Activated T-cell treated with anti-CD3 and anti-CD28 coated beads, Interleukin-2, amount 50 U/mL, for 48 hours (primary cell): ENCODE results near the gene RDH13.
"Not testable (repeated sequence)": the region's sequence is repeated elsewhere in the genome, so short reads cannot be mapped to it uniquely, and the experiment has no call there.

Source experiments
- DNase-seq, 2 experiments: peaks; one replicate each; pipeline ENCODE4 v3.0.0-alpha.2; 2020

The RDH13 gene

GRCh38 chr19:55075371-55075998 lies 12.5 kb upstream of the RDH13 start, which contains the start of gene EPS8L1:
Gene EPS8L1 (plus strand): TSS chr19:55075869. CDS start chr19:55076445, 576 bp downstream.
- no peak for DNase-seq

GRCh38 chr19:55071913-55072312 lies 9.0 kb upstream of the RDH13 start:
- no peak for DNase-seq

DNA sequence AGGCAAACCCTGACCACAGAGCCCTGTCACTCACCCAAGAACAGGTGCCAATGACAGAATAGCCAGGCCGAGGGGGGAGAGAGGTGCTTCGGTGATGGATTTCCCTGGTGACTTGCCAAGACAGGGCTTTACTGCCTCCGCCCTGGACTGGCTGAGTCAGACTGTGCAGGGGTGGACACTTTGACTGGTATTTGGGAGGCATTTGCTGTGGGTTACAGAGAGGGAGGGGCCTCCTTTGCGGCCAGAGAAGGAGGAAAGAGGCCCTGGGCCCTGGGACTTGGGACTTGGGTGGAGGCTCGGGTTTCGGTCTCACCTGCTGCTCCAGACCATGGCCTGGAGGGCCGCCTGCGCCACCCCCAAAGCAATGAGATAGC lies 8.2 kb upstream of the RDH13 start:
- peak in 1 of 2 experiments; percentile 44 for DNase-seq

GRCh38 chr19:55070466-55071128 lies 7.6 kb upstream of the RDH13 start:
- DNase-seq = no peak

GRCh38 chr19:55069865-55070197 lies 6.9 kb upstream of the RDH13 start:
- no peak for DNase-seq

GRCh38 chr19:55068950-55069864 lies 6.3 kb upstream of the RDH13 start:
- no peak for DNase-seq

DNA sequence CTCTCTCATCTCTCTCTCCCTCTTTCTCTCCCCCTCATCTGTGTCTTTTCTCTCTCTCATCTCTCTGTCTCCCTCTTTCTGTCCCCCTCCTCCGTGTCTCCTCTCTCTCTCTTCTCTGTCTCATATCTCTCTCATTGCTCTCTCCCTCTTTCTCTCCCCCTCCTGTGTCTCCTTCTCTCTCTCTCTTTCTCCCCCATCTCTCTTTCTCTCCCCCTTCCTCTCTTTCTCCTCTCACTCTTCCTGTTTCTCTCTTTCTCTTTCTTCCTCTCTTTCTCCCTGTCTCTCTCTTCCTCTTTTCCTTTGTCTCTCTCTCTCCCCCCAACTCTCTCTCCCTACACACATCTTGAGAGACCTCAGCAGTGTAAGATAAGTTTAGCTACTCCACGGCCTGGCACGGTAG lies 4.9 kb upstream of the RDH13 start:
- no peak for DNase-seq

DNA sequence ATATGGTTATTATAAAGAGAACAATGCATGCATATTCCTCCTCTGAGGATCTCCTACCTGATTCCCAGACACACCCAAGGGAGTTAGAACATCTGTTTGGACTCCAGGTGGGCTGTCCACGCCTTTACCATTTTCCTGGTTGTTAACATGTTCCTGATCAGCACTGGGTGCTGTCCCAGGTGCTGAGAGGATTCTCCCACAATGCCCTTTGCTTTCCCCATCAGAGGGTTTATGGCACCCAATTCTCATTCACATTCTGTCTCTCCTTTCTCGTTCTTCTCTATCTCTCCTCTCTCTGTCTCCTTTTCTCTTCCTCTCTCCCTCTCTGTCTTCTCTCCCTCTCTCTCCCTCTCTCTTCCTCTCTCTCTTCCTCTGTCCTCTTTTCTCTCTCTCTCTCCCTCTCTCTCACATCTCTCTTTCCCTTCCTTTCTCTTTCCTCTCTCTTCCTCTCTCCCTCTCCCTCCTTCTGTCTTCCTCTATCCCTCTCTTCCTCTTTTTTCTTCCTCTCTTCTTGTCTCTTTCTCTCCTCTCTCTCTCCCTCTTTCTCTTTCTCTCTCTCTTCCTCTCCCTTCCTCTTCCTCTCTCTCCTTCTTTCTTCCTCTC lies 3.3 kb upstream of the RDH13 start:
- no peak for DNase-seq

DNA sequence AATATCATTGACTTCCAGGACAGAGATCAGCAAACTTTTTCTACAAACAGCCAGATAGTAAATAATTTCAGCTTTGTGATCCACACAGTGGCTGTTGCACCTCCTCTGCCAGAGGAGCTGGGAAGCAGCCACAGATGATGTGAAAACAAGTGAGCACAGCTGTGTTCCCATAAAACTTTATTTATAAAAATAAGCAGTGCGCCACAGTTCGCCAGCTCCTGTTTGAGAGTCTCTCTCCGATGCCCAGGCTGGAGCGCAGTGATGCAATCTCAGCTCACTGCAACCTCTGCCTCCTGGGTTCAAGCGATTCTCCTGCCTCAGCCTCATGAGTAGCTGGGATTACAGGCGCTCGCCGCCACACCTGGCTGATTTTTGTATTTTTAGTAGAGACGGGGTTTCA lies 2.6 kb upstream of the RDH13 start:
- DNase-seq = not testable (repeated sequence)

GRCh38 chr19:55063492-55063843 lies 520 bp upstream of the RDH13 start:
- DNase-seq = no peak

GRCh38 chr19:55060287-55060686 lies 2.7 kb downstream of the RDH13 start:
- not testable (repeated sequence) for DNase-seq

DNA sequence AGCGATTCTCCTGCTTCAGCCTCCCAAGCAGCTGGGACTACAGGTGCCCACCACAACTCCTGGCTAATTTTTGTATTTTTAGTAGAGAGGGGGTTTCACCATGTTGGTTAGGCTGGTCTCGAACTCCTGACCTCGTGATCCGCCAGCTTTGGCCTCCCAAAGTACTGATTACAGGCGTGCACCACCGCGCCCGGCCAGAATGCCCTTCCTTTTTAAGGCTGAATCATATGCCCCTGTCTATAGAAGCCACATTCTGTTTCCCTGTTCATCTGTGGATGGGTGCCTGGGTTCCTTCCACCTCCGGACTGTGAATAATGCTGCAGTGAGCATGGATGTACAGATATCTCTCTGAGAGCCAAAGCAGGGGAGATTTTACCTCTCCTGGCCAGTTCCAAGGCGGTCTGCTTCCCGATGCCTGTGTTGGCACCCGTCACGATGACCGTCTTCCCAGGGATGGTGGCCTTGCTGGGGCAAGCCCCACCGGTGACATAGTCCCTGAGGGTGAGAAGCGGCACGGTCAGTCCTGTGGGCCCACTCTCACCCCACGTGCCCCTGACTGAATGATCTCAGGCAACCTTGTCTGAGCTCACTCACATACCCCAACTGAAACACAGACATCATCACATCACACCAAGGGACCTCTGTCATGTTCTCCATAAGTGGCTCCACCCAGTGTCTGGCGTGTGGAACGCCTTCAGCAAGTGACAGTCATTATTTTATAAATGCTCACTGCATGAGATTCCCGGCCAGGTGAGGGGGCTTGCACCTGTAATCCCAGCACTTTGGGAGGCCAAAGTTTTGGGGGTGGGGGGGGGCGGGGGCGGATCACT lies 4.0 kb downstream of the RDH13 start:
- DNase-seq = no peak

GRCh38 chr19:55056827-55057226 lies 6.1 kb downstream of the RDH13 start:
- DNase-seq = no peak

DNA sequence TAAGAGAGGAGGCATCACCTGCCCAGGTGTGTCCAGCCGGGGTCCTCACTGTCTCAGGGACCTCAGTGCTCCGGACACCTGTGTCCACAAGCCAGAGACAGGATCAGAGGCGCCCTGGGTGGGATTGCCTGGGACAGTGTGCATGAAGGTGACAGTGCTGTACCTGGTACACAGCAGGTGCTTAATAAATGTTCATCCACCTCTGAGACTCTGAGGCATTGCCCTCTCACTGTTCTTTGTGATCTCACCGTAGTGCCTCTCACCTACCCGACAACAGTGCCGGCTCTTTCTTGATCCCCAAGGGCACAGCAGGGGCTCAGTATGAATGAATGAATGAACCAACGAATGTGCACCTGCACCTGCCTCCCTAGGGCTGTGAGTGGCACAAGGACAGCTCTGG lies 9.2 kb downstream of the RDH13 start:
- DNase-seq = no peak

DNA sequence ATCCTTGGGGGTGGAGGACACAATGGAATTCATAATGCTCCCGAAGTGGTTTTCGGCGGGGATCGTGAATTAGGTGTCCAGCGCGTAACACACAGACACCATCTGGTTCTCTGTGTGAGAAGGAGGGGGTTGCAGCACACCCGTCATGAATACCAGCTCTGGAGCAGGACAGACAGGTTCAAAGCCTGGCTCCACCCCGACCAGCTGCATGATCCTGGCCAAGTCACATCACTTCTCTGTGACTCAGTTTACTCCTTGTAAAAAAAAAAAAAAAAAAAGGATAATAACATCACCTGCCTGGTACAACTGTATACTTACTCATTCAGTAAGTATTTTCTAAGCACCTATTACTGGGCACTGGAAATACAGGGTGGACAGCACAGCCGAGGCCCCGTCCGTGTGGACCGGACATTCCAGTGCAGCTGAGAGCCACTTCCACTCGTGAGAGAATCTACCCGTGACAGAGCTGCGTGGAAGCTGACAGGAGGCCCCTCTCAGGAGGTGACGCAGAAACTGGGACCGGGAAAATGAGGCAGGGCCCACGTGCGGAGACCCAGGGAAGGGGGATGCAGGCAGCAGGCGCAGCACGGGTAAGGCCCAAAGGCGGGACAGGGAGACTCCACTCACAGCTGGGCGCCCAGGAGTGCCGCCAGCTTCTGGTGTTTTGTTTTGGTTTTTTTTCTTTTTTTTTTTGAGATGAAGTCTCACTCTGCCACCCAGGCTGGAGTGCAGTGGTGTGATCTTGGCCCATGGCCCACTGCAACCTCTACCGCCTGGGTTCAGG lies 12.0 kb downstream of the RDH13 start:
- DNase-seq = no peak

GRCh38 chr19:55048446-55048845 lies 14.5 kb downstream of the RDH13 start:
- no peak for DNase-seq

GRCh38 chr19:55047951-55048350 lies 15.0 kb downstream of the RDH13 start:
- no peak for DNase-seq

DNA sequence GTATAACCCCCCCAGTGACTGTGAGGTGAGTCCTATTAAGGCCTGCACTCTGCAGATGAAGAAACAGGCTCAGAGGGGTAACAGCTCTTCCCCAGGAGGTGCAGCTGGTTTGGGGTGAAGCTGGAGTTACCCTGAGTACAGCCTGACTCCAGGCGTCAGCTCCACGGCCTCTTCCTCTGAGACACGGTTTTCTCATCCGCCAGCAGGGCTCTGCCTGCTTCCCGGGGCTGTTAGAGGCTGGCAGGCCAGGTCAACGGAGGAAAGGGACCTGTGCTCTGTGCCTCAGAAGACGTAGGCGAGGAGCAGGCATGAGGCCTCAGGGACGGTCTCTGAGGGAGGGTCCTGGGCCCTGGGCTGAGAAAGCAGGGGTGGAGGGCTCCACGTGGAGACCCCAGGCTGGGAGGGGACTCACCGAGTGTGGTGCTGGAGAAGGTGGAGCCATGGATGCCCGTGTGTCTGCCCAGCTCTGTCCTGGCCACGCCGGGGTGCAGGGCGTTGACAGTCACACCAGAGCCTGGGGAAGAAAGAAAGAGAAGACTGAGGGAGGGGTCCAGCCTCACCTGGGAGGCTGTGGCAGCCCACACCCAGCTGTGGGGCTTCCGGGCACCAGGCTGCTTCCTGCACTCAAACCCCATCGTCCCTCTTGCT lies 15.8 kb downstream of the RDH13 start:
- DNase-seq = no peak

DNA sequence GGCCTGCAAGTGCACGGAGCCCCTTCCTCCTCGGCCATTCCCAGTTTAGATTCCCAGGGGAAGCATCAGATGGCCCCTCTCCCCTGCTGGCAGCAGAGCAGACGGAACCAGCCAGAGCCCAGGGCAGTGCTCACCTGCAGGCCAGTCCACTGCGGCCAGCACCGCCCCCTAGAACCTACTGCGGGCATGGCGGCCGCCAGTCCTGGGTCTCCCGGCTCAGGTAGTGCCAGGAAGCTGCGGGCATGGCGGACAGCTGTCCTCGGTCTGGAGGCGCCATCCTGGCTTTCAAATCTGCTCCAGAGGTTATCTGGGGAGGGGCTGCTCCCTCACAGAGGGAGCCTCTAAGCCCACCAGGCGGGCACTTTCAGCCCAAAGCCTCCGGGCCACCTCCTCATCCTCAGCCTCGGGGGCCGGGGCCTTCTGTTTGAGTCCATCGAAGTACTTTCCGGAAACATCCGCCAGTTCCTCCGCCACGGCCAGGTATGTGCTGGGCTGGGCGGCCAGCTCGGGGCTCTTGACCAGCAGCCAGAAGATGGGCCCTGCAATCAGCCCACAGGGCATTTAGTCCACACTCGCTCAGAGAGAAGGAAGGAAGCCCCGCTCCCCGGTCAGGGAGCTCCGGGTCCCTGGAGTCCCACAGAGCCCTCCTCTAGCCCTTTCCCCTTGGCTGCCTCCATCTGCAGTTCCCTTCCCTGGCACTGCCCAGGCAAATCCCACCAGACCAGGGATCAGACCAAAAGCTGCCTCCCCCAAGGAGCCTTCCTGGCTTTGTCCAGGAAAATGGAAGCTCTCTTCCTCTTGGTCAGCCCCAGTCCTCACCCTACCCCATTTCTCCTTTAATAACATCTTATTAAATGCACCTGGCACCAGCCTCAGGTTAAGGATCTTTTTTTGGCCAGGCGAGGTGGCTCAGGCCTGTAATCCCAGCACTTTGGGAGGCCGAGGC lies 17.9 kb downstream of the RDH13 start:
- no peak for DNase-seq

GRCh38 chr19:55044286-55044685 lies 18.7 kb downstream of the RDH13 start:
- no peak for DNase-seq
